ENCODE data around the gene GPBP1L1.
"Not testable (repeated sequence)": the region's sequence is repeated elsewhere in the genome, so short reads cannot be mapped to it uniquely, and the experiment has no call there.

Gene GPBP1L1

DNA sequence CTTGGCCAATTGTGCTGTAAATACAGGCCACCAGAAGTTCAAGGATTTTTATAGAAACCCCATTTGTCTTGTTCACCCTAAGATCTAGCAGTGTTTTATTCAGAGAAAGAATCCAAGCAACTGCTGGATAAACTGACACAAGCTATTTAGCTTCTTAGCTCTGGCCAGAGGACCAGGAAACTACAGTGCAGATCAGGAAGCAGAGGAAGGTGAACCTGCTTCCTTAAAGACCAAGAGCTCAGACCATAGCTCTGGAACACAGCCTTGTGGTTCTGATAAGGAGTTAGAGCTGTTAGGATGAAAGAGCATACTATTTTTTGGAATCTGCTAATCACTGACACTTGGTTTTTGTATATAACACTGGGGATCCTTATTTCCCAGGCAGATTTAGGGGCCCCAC lies 57.3 kb downstream of the GPBP1L1 start:
- no peak for DNase-seq

DNA sequence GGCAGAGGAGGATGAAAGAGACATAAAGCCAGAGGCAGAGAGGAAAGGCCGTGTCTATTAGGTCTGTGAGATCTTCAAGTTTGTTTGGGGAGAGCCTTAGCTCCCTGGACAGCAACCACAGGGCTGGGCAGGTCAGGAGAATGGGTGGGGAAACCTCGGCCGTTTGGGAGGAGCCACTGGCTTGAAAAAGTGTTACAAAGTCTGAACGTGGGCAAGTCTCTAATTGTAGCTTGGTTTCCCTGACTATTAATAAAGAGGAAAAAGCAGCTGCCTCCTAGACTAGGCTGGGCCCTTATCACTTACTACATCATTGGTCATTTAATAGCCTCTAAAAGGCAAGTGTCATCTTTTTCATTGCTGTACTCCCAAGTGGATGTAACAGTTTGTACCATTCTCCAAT lies 62.4 kb downstream of the GPBP1L1 start, which contains the start of gene CCDC17:
Gene CCDC17 (minus strand): TSS at position 83 of the 400 bp plus-strand sequence. CDS start 145 bp downstream, outside the sequence.
- DNase-seq: no peak

DNA sequence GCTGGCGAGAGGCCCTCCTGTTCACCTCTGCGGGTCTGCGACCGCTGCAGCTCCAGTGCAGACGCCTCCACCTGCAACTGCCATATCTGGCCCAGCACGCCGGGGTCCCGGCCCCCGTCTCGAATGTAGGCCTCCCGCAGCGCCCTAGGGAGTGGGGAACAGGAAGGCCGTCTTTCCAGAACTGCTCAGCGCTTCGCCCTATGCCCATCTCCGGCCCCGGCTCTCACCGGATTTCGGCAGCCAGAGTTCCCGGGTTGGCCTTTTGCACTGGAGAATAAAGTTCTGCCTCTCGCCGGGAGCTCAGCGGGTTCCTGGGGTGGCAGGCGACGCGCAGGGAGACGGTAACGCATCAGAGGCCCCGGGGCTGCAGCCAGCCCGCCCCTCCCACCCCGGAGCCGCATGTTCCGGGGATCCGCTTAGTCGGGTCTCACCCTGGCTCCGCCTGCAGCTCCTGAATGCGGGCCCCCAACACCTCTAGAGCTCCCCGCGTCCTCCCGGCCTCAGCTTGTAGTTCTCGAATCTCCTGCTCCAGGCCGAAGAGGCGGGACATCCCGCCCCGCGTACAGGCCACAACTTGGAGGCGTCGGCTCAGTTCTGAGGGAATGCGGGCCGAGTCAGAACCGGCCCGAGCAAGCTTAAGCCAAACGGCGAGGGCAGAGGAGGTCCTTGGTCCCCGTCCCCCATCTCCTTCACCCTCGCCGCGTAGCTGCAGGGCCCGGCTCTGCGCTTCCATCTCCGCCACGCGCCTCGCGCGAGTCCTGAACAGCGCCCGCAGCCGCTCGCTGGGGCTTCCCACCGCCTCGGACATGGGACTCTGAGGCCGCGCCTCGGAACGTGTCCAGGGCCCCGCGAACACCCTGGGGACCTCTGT lies 63.6 kb downstream of the GPBP1L1 start:
- DNase-seq: no peak

DNA sequence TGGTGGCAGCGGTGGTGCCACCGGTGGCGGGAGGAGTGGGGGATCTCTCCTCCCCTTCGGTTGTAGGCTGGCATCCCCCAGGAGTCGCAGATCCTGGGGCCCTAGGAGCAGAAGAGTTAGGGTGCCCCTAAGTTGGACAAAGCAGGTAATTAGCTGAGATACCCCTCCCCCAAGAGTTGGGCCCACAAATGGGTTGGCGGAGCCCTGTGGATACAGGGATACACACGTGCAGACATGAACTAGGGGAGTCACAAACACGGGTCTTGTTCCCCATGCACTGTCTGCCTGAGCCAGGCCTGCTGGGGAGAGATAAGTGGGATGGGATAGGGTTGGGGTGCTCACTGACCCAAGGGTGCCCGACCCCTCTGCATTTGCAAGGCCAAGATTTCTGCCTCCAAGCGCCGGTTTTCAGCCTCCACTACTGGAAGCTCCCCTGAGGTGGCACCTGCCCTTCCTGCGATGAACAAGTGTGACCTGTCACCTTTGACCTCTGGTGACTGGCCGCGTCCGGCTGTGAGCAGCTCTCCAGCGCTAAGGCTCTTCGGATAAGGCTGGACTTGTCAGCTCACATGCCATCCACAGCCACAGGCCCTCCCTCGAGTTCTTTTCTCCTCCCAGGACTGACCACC lies 64.3 kb downstream of the GPBP1L1 start:
- no peak for DNase-seq

DNA sequence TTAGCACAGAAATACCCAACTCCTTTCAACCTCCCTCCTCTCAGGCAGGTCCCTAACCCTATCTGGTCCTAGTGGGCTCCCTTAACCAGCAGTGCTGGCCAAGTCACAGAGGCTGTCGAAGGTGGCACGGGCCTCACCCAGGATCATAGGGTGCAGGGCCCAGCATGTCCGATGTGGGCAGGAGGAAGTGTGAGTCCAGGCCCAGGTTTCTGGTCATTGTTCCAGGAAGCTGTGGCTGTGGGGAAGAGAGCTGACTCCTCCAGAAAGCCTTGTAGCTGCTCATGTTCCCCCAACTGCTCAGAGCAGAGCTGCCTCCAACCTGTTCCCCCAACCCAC lies 64.9 kb downstream of the GPBP1L1 start:
- DNase-seq: no peak

DNA sequence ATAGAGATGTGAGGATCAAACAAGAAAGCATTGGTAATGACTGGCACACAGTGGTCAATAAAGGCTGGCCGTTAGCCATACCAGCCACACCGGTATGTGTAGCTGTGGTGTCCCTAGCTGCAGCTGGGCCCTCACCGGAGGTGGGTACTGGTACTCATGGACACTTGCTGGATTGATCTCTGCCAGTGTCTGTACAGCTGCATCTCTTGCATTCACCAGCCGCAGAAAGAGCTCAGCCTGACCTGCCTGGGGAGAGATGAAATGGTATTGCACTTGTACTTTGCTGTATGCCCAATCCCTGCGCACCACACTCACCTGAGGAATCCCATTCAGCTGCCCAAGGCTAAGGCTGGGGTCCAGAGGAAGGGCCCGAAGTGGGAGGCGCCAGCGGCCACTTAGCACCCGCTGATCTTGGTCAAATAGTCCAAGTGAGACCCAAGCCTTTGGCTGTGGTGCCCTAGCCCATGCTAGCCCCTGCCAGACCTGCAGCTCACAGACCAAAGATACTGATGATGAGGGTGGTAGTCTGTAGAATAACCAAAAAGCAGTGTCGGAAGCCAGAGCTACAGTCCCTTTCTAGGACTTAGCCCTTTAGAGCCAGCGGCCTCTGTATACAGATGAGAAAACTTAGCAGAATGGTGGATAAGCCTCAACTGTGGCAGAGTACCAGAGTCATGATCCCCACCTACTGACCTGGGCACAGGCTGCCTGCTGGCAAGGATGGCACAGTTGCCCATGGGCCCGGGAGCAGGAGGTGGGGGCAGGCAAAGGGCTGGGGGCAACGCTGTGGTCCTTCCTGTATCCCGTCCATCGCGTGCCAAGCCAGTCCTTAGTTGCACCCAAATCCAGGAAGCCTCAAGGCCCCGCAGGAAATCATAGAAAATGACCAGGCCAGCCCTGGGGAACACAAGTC lies 65.5 kb downstream of the GPBP1L1 start:
- DNase-seq: no peak

DNA sequence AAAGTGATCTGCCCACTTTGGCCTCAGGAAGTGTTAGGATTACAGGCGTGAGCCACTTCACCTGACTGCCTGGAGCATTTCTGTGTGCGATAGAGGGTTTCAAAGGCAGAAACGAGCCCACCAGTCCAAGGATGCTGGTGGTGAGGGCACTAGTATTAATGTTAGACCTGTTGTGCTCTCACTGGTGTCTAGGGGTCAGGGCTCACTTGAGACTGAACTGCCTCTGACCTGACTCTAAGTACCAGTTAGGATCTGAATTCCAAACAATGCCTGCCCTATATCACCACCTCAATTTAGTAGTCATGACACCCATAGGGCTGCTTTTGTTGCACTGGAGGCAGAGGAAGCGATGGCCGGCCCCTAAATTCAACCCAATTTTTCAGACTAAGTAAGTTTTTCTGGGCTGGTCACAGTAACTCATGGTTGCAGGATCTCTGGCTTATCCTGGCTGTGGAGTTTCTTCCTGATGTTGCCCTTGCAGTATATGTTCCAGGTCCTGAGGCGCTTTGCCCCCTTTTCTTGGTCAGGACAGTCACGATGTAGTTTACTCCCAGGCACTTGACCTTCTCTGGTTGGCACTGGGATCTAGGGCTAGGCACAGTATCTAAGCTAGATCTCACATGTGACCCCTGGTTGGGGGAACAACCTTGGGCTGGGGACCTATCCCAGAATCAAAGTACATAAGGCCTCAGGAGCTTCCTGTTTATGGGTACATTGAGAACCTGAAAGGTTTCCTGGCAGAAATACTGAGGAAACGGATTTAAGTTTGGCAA lies 67.0 kb downstream of the GPBP1L1 start:
- DNase-seq: no peak

DNA sequence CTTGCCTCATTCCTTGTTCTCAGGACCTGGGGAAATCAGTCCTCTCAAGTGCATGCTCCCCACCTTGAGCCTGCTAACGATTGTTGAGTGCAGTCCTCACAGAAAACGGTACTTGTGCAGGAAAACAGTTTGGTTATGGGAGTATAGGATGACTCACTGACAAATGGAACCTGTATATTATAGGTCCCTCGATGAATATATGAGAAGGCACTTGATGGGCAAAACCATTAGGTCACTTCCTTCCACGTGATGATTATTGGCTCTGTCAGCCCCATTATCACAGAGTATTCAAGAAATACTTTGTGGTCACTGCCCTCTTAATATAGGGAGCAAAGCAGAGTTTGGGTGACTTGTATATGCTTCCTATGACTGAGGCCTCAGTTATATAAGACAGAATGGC lies 68.7 kb downstream of the GPBP1L1 start:
- DNase-seq: no peak

DNA sequence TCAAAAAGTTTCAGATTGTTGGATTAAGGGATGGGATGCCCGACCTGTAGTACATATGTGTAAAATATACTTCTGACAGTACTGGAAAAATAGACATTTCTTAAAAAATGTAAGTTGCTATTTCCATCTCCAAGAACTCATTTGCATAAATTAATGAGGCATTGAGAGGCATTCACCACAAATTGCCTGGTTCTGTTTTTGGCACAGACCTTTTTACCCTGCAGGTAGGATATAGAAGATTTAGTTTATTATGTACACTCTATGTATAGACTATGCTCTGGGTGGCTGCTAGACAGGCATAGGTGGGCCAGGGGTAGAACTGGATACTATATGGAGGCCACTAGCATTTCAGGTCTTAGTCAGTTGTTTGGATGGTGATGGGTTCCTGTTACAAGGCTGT lies 70.4 kb downstream of the GPBP1L1 start:
- no peak for DNase-seq

DNA sequence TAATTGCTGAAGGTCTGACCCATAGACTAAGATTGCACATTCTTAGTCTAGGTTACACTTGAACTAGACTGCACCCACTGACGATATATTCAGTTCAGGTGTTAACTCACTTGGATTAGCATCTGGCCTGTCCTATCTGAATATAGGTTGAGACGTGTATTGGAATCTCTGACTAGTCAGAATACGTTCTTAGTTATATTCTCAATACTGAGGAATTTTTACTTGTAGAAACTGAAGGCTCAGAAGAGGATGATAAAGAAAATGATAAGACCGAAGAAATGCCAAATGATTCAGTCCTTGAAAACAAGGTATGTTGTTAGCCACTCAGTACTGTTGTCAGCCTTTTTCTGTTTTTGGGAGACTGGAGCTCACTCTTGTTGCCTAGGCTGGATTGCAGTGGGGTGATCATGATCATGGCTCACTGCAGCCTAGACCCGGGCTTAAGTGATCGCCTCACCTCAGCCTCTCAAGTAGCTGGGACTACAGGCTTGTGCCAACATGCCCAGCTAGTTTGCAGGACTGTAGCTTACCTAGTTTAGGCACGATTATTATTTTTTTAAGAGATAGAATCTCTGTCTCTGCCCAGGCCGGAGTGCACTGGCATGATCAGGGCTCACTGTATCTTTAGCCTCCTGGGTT lies 73.3 kb downstream of the GPBP1L1 start:
- DNase-seq: no peak

DNA sequence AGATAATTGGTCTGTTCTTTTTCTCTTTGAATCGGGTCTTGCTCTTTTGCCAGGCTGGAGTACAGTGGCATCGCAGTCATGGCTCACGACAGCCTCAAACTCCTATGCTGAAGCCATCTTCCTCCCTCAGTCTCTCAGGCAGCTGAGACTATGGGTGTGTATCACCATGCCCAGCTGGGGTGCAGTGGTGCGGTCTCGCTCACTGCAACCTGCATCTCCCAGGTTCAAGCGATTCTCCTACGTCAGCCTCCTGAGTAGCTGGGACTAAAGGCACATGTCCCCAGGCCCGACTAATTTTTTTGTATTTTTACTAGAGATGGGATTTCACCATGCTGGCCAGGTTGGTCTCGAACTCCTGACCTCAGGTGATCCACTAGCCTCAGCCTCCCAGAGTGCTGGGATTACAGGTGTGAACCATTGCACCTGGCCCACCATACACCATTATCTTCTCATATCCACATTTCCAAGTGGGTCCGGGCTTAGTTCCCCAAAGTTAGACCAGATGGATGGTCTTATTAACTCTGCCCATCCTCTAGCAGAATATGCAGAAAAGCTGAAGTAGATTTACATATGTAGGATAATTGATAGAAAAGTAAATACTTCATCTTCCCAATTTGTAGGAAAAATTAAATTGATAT lies 75.6 kb downstream of the GPBP1L1 start:
- DNase-seq: no peak

DNA sequence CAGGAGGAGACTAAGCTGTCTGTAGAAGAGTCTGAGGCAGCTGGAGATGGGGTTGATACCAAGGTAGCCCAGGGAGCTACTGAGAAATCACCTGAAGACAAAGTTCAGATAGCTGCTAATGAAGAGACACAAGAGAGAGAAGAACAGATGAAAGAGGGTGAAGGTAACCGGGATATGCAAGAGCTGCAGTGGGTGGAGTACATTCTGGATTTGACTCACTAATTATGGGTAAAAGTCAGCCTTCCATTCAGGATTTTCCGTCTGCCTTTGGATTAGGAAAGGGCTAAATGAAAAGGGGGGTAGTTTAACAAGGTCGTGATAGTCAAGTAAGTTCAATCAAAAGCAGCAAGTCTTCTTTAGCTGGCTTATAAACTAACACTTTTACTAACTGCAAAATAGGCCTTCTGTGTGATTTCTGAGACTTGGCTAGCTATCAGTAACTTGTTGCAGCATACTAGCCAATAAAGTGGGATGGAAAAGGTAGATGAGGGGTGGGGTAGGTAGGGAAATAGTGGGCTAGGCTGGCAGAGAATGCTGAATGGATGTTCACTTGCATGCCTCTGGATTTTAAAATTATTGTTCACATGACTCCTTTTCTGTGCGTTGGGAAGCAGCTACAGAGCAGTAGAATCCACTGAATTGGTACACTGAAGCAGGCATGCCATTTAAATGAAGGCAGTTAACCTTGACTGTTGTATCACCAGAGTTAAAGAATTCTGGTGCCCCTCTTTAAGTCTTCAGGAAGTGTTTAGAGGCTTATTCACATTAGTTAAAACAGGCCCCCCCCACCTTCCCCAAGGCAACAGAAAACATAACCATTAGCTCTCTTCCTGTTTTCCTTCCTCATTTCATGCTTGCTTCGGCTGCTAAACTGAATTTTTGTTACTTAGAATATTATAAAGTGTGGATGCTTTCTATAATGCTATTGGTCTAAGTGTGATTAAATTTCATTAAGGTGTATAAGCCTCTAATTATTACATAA lies 77.9 kb downstream of the GPBP1L1 start:
- no peak for DNase-seq

DNA sequence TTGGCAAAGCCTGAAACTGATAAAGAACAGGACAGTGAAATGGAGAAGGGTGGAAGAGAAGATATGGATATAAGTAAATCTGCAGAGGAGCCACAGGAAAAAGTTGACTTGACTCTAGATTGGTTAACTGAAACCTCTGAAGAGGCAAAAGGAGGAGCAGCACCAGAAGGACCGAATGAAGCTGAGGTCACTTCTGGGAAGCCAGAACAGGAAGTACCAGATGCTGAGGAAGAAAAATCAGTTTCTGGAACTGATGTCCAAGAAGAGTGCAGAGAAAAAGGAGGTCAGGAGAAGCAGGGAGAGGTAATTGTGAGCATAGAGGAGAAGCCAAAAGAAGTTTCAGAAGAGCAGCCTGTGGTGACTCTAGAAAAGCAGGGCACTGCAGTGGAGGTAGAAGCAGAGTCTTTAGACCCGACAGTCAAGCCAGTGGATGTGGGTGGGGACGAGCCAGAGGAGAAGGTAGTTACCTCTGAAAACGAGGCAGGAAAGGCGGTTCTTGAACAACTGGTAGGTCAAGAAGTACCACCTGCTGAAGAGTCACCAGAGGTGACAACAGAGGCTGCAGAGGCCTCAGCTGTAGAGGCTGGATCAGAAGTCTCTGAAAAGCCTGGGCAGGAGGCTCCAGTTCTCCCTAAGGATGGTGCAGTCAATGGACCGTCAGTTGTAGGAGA lies 78.8 kb downstream of the GPBP1L1 start:
- no peak for DNase-seq

DNA sequence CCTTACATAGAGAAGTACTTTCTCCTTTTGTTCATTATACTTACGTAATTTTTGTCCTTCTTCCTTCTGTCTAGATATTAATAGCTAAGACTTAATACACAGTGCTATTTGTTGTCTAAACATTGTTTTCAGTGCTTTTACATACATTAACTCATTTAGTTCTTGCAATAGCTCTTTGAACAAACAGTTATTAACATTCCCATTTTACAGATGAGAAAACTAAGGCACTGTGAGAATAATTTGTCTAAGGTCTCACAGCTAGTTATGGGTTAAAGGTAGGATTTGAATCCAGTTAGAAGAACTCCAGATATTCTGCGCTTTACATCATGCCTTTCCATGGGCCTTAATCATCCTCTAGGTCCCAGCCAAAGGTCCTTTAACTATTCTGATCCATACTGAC lies 82.1 kb downstream of the GPBP1L1 start:
- no peak for DNase-seq

DNA sequence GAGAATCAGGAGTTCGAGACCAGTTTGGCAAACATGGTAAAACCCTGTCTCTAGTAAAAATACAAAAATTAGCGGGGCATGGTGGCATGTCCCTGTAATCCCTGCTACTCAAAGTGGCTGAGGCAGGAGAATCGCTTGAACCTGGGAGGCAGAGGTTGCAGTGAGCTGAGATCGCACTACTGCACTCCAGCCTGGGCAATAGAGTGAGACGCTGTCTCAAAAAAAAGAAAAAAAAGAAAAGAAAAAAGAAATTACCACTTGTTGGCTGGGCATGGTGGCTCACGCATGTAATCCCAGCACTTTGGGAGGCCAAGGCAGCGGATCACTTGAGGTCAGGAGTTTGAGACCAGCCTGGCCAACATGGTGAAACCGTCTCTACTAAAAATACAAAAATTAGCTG lies 89.6 kb downstream of the GPBP1L1 start:
- DNase-seq: not testable (repeated sequence)

DNA sequence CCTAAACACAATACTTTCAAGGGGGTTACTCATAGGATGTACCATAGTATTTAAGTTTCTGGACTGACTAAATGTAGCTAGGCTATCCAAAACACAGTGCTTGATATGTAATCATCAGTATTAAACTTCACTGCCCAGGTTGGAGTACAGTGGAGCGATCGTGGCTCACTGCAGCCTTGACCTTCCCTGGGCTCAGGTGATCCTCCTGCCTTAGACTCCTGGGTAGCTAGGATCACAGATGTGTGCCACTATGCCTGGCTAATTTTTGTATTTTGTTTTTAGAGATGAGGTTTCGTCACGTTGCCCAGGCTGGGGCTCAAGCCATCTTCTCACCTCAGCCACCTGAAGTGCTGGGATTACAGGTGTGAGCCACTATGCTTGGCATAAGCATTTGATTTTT lies 91.9 kb downstream of the GPBP1L1 start:
- no peak for DNase-seq

DNA sequence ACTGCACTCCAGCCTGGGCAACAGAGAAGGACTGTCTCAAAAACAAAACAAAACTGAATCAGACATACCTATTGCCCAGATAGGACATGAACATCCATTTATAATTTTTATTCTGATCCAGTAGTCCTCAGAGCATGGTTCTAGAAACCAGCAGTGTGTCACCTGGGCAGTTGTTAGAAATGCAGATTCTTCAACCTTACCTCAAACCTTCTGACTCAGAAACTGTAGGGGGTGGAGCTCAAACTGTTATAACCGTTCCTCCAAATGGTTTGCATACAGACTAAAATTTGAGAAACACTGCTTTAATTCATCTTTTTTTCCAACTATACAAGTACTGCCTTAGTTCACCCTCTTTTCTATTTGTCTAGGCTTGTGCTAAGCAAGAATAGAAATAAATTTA lies 96.5 kb downstream of the GPBP1L1 start:
- no peak for DNase-seq

DNA sequence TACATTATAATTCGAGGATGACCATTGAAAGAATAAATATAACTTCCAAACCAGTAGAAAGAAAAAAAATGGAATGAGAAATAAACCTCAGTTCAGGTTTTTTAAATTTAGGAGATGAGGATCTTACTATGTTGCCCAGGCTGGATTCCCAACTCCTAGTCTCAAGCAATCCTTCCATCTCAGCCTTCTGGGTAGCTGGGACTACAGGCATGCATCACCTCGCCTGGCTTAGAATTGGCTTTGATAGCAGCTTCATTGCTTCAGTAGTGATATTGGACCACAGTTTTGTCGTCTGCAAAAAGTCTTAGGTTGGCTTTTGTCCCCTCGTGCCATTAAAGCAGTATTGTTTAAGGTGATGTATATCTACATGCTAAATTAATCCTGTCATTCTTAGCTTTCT lies 99.6 kb downstream of the GPBP1L1 start:
- DNase-seq: no peak

DNA sequence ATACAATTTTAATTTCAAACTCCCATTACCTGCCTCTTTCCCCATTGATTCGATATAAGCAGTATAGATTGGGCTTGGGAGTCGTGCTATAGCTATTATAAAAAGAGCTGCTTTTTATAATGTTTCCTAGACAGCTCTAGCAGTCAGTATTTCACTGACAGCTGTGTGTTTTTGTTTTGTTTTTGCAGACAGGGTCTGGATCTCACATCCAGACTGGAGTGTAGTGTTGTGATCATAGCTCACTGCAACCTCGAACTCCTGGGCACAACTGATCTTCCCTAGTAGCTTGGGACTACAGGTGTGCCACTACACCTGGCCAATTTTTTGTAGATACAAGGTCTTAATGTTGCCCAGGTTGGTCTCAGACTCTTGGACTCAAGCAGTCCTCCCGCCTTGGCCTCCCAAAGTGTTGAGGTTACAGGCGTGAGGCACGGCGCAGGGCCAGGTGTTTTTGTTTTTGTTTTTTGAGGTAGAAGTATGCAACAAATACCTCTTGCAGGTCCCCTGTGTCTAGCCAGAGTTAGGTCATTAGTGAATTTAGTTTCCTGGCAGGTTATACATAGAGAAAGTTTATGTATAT lies 100.7 kb downstream of the GPBP1L1 start:
- no peak for DNase-seq

DNA sequence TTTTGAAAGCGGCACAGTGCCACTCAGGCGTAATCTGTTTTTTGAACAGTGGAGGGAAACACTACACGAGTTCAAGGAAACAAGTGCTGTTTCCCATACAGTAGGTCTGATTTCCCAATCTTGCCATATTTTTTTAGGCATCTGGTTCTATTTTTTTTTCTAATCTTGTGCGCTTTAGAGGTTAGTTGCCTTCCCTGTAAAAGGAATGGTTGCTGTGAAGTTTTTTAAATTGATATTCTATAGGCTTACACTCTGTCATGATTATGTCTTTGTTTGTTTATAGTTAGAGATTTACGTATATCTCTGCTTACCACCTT lies 101.3 kb downstream of the GPBP1L1 start:
- DNase-seq: no peak
